Measurements from ENCODE around the gene IL1RAP. TPM values are rescaled to one million over a fixed set of nuclear protein-coding genes. Genes with fewer than 3 reads are reported as not detected.
"Not testable (repeated sequence)": the region's sequence is repeated elsewhere in the genome, so short reads cannot be mapped to it uniquely, and the experiment has no call there.

The IL1RAP gene
- polyA plus RNA-seq, 1 donor, result 9.7 TPM

GRCh38 chr3:190645932-190646460 is 132.1 kb downstream of the IL1RAP start:
- H3K36me3 ChIP-seq (ENCODE audit: control insufficient read depth, insufficient read depth, low read length), result peaks cover 4% of the 10 kb centered on the region
- H3K27me3 ChIP-seq (ENCODE audit: control insufficient read depth, insufficient read depth, low read length), result no peaks in the 10 kb centered on the region
- H3K27ac ChIP-seq (ENCODE audit: low read length), result no peak overlapping the region
- DNase-seq, result no peak
- WGBS (ENCODE audit: insufficient coverage, low lambda C conversion rate), result 92% methylated on average over 2 of the region's 4 CpGs
- no peak overlapping the region for H3K4me3 ChIP-seq (ENCODE audit: low read length)
- no peaks in the 10 kb centered on the region for H3K4me1 ChIP-seq (ENCODE audit: control insufficient read depth, insufficient read depth, low read length)
- H3K9me3 ChIP-seq (ENCODE audit: control insufficient read depth, low read depth, low read length), result no peaks in the 10 kb centered on the region

DNA sequence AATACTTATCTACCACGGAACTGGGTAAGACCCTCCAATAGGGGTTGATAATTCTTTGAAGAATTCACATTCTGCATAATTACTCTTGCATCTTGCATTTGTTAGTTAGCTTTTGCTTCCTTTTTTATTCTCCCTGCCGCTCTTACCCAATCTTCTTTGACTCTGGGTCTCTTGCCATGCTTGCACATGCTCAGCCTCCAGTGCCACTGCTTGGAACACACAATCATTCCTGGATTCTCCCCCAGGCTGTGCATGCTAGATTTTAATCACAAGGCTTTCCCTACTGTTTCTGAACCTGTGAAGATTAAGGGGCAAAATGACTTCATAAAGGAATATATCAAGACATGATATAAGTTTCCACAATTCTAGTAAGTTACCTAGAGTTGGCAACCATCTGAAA is 133.1 kb downstream of the IL1RAP start:
- DNase-seq, result no peak
- no peaks in the 10 kb centered on the region for H3K27me3 ChIP-seq (ENCODE audit: control insufficient read depth, insufficient read depth, low read length)
- no peak overlapping the region for H3K4me3 ChIP-seq (ENCODE audit: low read length)
- H3K27ac ChIP-seq (ENCODE audit: low read length), result no peak overlapping the region
- H3K4me1 ChIP-seq (ENCODE audit: control insufficient read depth, insufficient read depth, low read length), result no peaks in the 10 kb centered on the region
- H3K9me3 ChIP-seq (ENCODE audit: control insufficient read depth, low read depth, low read length), result no peaks in the 10 kb centered on the region
- WGBS (ENCODE audit: insufficient coverage, low lambda C conversion rate), result 100% methylated on average over 1 of the region's 2 CpGs
- peaks cover 4% of the 10 kb centered on the region for H3K36me3 ChIP-seq (ENCODE audit: control insufficient read depth, insufficient read depth, low read length)

DNA sequence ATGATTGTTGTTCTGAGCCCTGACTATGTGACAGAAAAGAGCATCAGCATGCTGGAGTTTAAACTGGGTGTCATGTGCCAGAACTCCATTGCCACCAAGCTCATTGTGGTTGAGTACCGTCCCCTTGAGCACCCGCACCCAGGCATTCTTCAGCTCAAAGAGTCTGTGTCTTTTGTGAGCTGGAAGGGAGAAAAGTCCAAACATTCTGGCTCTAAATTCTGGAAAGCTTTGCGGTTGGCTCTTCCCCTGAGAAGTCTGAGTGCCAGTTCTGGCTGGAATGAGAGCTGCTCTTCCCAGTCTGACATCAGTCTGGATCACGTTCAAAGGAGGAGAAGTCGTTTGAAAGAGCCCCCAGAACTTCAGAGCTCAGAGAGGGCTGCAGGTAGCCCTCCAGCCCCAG is 142.0 kb downstream of the IL1RAP start:
- H3K4me3 ChIP-seq (ENCODE audit: low read length), result no peak overlapping the region
- no peak for DNase-seq
- WGBS (ENCODE audit: insufficient coverage, low lambda C conversion rate), result no CpG with 5 or more reads among the region's 5 CpGs
- H3K36me3 ChIP-seq (ENCODE audit: control insufficient read depth, insufficient read depth, low read length), result no peaks in the 10 kb centered on the region
- no peak overlapping the region for H3K27ac ChIP-seq (ENCODE audit: low read length)
- no peaks in the 10 kb centered on the region for H3K9me3 ChIP-seq (ENCODE audit: control insufficient read depth, low read depth, low read length)
- H3K4me1 ChIP-seq (ENCODE audit: control insufficient read depth, insufficient read depth, low read length), result no peaks in the 10 kb centered on the region
- H3K27me3 ChIP-seq (ENCODE audit: control insufficient read depth, insufficient read depth, low read length), result no peaks in the 10 kb centered on the region

- Histone ChIP-seq H3K27ac (ENCODE audit: low read length) (no peak overlapping the region), H3K9me3 (ENCODE audit: control insufficient read depth, low read depth, low read length) (no peaks in the 10 kb centered on the region), H3K4me3 (ENCODE audit: low read length) (no peak overlapping the region), H3K36me3 (ENCODE audit: control insufficient read depth, insufficient read depth, low read length) (no peaks in the 10 kb centered on the region), H3K4me1 (ENCODE audit: control insufficient read depth, insufficient read depth, low read length) (no peaks in the 10 kb centered on the region), H3K27me3 (ENCODE audit: control insufficient read depth, insufficient read depth, low read length) (no peaks in the 10 kb centered on the region)
- WGBS (ENCODE audit: insufficient coverage, low lambda C conversion rate), result no CpG with 5 or more reads among the region's 1 CpG
- no peak for DNase-seq
Measured at GRCh38 chr3:190658106-190658505, 144.2 kb downstream of the IL1RAP start.

GRCh38 chr3:190666821-190667220 is 152.9 kb downstream of the IL1RAP start:
- H3K9me3 ChIP-seq (ENCODE audit: control insufficient read depth, low read depth, low read length), result no peaks in the 10 kb centered on the region
- H3K4me1 ChIP-seq (ENCODE audit: control insufficient read depth, insufficient read depth, low read length), result no peaks in the 10 kb centered on the region
- no peaks in the 10 kb centered on the region for H3K36me3 ChIP-seq (ENCODE audit: control insufficient read depth, insufficient read depth, low read length)
- no peaks in the 10 kb centered on the region for H3K27me3 ChIP-seq (ENCODE audit: control insufficient read depth, insufficient read depth, low read length)
- H3K27ac ChIP-seq (ENCODE audit: low read length), result no peak overlapping the region
- H3K4me3 ChIP-seq (ENCODE audit: low read length), result no peak overlapping the region
- no peak for DNase-seq
- WGBS (ENCODE audit: insufficient coverage, low lambda C conversion rate), result no CpG with 5 or more reads among the region's 2 CpGs

DNA sequence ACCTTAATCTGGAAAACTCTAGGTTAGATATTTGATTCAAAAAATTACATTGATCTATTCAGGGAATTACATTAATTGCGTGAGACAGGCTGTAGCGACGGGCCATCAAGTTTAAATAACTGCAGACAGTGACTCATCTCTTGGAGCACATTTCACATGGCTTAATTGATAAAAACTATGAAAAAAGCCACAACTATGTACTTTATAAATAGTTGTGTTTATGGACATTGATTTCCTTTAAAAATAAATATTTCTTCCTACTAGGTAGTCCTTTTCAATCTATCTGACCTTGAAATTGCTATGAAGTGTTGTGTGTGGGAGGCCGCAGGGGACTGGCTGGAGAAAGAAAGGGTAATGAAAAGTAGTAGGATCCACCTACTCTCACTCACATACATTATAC is 157.8 kb downstream of the IL1RAP start:
- no peak overlapping the region for H3K27ac ChIP-seq (ENCODE audit: low read length)
- no peak for DNase-seq
- H3K27me3 ChIP-seq (ENCODE audit: control insufficient read depth, insufficient read depth, low read length), result no peaks in the 10 kb centered on the region
- 100% methylated on average over 1 of the region's 4 CpGs for WGBS (ENCODE audit: insufficient coverage, low lambda C conversion rate)
- no peaks in the 10 kb centered on the region for H3K9me3 ChIP-seq (ENCODE audit: control insufficient read depth, low read depth, low read length)
- no peaks in the 10 kb centered on the region for H3K4me1 ChIP-seq (ENCODE audit: control insufficient read depth, insufficient read depth, low read length)
- H3K36me3 ChIP-seq (ENCODE audit: control insufficient read depth, insufficient read depth, low read length), result no peaks in the 10 kb centered on the region
- no peak overlapping the region for H3K4me3 ChIP-seq (ENCODE audit: low read length)

DNA sequence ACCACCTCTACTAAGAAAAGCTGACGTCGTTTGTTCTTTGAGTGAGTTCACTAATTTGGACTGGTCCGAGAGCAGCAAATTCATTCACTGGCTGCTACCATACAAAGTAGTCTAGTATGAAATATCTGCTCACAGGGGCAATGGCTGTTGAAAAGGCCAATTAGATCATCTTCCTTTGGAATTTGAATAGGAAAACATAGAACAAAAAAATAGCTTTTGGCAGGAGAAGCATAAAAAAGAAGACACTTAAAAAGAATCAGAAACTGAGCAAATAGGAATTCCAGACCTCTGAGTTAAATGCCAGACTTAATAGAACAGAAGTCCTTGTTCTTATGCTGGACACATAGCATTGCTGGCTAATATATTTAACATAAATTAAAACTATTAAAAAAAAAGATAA is 159.3 kb downstream of the IL1RAP start:
- no peak overlapping the region for H3K27ac ChIP-seq (ENCODE audit: low read length)
- no CpG with 5 or more reads among the region's 3 CpGs for WGBS (ENCODE audit: insufficient coverage, low lambda C conversion rate)
- no peaks in the 10 kb centered on the region for H3K4me1 ChIP-seq (ENCODE audit: control insufficient read depth, insufficient read depth, low read length)
- H3K9me3 ChIP-seq (ENCODE audit: control insufficient read depth, low read depth, low read length), result no peaks in the 10 kb centered on the region
- no peaks in the 10 kb centered on the region for H3K27me3 ChIP-seq (ENCODE audit: control insufficient read depth, insufficient read depth, low read length)
- H3K4me3 ChIP-seq (ENCODE audit: low read length), result no peak overlapping the region
- no peak for DNase-seq
- no peaks in the 10 kb centered on the region for H3K36me3 ChIP-seq (ENCODE audit: control insufficient read depth, insufficient read depth, low read length)

- no peak overlapping the region for H3K4me3 ChIP-seq (ENCODE audit: low read length)
- H3K9me3 ChIP-seq (ENCODE audit: control insufficient read depth, low read depth, low read length), result no peaks in the 10 kb centered on the region
- no peak overlapping the region for H3K27ac ChIP-seq (ENCODE audit: low read length)
- WGBS (ENCODE audit: insufficient coverage, low lambda C conversion rate), result 82% methylated on average over 2 of the region's 3 CpGs
- H3K4me1 ChIP-seq (ENCODE audit: control insufficient read depth, insufficient read depth, low read length), result no peaks in the 10 kb centered on the region
- no peak for DNase-seq
- no peaks in the 10 kb centered on the region for H3K27me3 ChIP-seq (ENCODE audit: control insufficient read depth, insufficient read depth, low read length)
- H3K36me3 ChIP-seq (ENCODE audit: control insufficient read depth, insufficient read depth, low read length), result no peaks in the 10 kb centered on the region
Measured at GRCh38 chr3:190676481-190676880, 162.6 kb downstream of the IL1RAP start.

DNA sequence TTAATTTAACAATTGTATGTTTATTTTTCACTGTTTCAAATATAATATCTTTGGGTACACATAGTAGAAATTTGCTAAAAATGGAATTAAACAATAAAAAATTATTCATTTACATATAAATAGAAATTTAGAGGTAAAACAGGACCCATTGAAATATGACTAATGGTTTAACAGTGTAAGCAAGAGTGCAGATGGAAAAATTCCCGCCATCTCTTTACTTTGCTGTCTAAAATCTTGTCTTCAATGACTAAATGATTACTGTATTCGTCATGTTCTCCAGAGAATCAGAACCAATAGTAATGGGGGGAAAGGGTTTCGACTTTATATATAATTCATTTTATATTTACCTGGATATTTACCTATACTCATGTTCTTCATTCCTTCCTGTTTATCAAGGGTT is 163.1 kb downstream of the IL1RAP start:
- no peak overlapping the region for H3K27ac ChIP-seq (ENCODE audit: low read length)
- DNase-seq, result no peak
- WGBS (ENCODE audit: insufficient coverage, low lambda C conversion rate), result 100% methylated on average over 2 of the region's 3 CpGs

DNA sequence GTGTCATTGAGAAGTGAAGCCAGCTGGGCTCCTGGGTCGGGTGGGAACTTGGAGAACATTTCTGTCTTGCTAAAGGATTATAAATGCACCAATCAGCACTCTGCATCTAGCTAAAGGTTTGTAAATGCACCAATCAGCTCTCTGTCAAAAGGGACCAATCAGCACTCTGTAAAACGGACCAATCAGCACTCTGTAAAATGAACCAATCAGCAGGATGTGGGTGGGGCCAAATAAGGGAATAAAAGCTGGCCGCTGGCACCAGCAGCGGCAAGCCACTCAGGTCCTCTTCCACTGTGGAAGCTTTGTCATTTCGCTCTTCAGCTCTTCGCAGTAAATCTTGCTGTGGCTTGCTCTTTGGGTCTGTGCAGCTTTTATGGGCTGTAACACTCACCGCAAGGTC is 164.0 kb downstream of the IL1RAP start:
- H3K4me1 ChIP-seq (ENCODE audit: control insufficient read depth, insufficient read depth, low read length); H3K27me3 ChIP-seq (ENCODE audit: control insufficient read depth, insufficient read depth, low read length); DNase-seq; H3K9me3 ChIP-seq (ENCODE audit: control insufficient read depth, low read depth, low read length); H3K27ac ChIP-seq (ENCODE audit: low read length); H3K4me3 ChIP-seq (ENCODE audit: low read length); H3K36me3 ChIP-seq (ENCODE audit: control insufficient read depth, insufficient read depth, low read length): not testable (repeated sequence)
- no CpG with 5 or more reads among the region's 7 CpGs for WGBS (ENCODE audit: insufficient coverage, low lambda C conversion rate)

More for the DNA sequence above, 163.1 kb downstream of the IL1RAP start:
- Histone ChIP-seq H3K36me3 (ENCODE audit: control insufficient read depth, insufficient read depth, low read length) (no peaks in the 10 kb centered on the region), H3K4me3 (ENCODE audit: low read length) (no peak overlapping the region), H3K4me1 (ENCODE audit: control insufficient read depth, insufficient read depth, low read length) (no peaks in the 10 kb centered on the region), H3K27me3 (ENCODE audit: control insufficient read depth, insufficient read depth, low read length) (no peaks in the 10 kb centered on the region), H3K9me3 (ENCODE audit: control insufficient read depth, low read depth, low read length) (no peaks in the 10 kb centered on the region)

GRCh38 chr3:190680691-190681090 is 166.8 kb downstream of the IL1RAP start:
- DNase-seq, result no peak
- H3K9me3 ChIP-seq (ENCODE audit: control insufficient read depth, low read depth, low read length), result no peaks in the 10 kb centered on the region
- H3K27ac ChIP-seq (ENCODE audit: low read length), result no peak overlapping the region
- H3K36me3 ChIP-seq (ENCODE audit: control insufficient read depth, insufficient read depth, low read length), result no peaks in the 10 kb centered on the region
- WGBS (ENCODE audit: insufficient coverage, low lambda C conversion rate), result no CpG with 5 or more reads among the region's 5 CpGs
- no peak overlapping the region for H3K4me3 ChIP-seq (ENCODE audit: low read length)
- no peaks in the 10 kb centered on the region for H3K27me3 ChIP-seq (ENCODE audit: control insufficient read depth, insufficient read depth, low read length)
- H3K4me1 ChIP-seq (ENCODE audit: control insufficient read depth, insufficient read depth, low read length), result no peaks in the 10 kb centered on the region

Measured in large intestine (tissue), 3 donors.